ENCODE results near the gene CD52. TPM values are rescaled to one million over a fixed set of nuclear protein-coding genes. Genes with fewer than 3 reads are reported as not detected.

CD52 gene
- total and polyA plus RNA-seq, 10 donors: 206 to 3,726 (median 316) TPM

DNA sequence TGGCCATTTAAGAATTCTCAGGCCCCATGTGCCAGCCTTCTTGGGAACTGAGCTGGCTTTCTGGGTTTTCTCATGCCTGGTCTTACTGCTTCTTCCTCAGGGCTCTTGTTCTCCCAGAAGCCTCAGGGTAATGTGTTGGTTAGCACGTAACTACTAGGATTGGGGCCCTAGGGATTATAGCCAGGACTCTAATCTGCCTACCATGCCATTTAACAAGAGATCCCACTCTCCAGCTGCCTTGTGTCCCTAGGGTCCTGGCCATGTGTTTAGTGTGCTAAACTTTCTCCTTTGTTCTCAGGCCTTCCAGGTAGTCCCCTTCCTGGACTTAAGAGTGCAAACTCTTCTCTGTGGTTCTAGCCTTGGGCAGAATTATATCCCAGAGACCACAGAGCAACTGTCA is 40.0 kb upstream of the CD52 start:
- no peak overlapping the region for H3K4me3 ChIP-seq
- no peaks in the 10 kb centered on the region for H3K27me3 ChIP-seq (replicated peaks in 1 of 7)
- peak overlapping the region in 5 of 8 donors; percentile 94 to 99 (median 96) for H3K27ac ChIP-seq
- DNase-seq: no peak
- TF ChIP-seq CTCF (IDR thresholded peaks at IDR 0.05 in 8 of 11, conservative IDR thresholded peaks at IDR 0.05 in 3 of 11): no peak
- no peak for TF ChIP-seq POLR2AphosphoS5 (IDR thresholded peaks at IDR 0.05)
- no peak for TF ChIP-seq POLR2A (IDR thresholded peaks at IDR 0.05)
- intact Hi-C loops (cut with DNase I; ENCODE audit: low total_unique reads): no loop called here
- 76 to 100% (median 96%) methylated on average over 1 of the region's 1 CpG for WGBS, 5 donors
- no peaks in the 10 kb centered on the region for H3K9me3 ChIP-seq
- H3K4me1 ChIP-seq: peaks cover 51 to 83% (median 79%) of the 10 kb centered on the region in 6 donors
- peaks cover 0 to 47% (median 10%) of the 10 kb centered on the region in 6 donors for H3K36me3 ChIP-seq

DNA sequence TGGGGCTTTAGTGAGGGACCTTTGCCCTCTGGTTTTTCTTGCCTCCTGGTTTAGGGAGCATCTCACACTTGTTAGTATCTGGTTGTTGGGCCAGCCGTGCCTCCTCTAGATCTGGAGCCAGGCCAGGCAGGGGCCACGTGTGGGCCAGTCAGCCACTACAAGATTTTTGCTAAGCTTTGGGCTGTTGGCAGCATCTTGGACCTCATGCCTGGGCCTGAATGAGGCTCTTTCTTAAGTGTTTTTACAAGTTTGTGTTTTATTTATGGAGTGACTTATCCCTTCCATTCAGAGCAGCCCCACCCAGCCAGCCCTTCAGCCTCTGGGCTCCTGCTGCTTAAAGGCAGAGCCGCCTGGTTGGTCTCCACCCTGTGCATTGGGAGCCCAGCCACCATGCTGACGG is 39.5 kb upstream of the CD52 start:
- peaks cover 0 to 47% (median 11%) of the 10 kb centered on the region in 6 donors for H3K36me3 ChIP-seq
- peaks cover 51 to 88% (median 85%) of the 10 kb centered on the region in 6 donors for H3K4me1 ChIP-seq
- H3K4me3 ChIP-seq: peak overlapping the region in 1 of 8 donors; percentile 89
- peak overlapping the region; percentile 93 to 99 (median 96) for H3K27ac ChIP-seq
- no peak for DNase-seq
- TF ChIP-seq POLR2AphosphoS5 (IDR thresholded peaks at IDR 0.05) (no peak), CTCF (IDR thresholded peaks at IDR 0.05 in 8 of 11, conservative IDR thresholded peaks at IDR 0.05 in 3 of 11) (no peak)
- no peaks in the 10 kb centered on the region for H3K9me3 ChIP-seq
- intact Hi-C loops (cut with DNase I; ENCODE audit: low total_unique reads): no loop called here
- WGBS, 5 donors: 62 to 80% (median 69%) methylated on average over 4 of the region's 4 CpGs
- no peaks in the 10 kb centered on the region for H3K27me3 ChIP-seq (replicated peaks in 1 of 7)

DNA sequence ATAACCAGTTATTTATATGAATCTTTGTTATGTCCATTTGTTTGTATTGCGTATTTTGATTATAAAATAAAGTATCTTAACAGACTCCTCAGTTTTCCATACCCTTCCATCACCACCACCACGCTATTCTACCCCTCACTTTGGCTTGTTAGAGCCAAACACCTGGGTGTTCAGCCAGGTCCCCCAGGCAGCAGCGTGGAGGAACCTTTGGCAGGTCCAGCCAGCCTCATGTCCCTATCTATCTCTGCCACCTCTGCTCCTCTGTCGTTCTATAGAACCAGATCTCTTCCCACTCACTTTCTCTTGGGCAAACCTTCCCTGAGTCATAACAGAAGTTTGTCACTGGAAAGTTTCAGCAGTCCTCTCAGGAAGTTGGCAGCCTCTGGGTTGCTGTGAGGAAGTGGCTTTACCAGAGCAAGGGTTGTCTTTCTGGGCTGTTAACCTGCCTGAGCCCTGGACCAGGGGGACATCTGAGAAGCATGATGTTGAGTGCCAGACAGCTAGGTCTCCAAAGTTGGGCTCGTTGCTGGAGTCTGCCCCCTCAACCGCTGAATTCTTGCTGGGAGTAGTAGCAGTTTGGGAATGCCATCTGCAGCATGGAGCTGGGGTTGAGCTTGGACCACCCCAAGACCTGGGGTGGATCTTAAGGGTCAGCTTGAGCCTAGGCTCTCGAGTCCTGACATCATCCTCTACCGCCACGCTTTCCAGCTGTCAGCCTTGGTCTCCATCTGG is 38.9 kb upstream of the CD52 start:
- no peaks in the 10 kb centered on the region for H3K9me3 ChIP-seq
- WGBS, 5 donors: 37 to 54% (median 40%) methylated on average over 5 to 9 of the region's 9 CpGs
- no peak for DNase-seq
- TF ChIP-seq CTCF (IDR thresholded peaks at IDR 0.05 in 8 of 11, conservative IDR thresholded peaks at IDR 0.05 in 3 of 11) (no peak), POLR2AphosphoS5 (IDR thresholded peaks at IDR 0.05) (peak in 2 of 3 donors; percentile 2 to 72)
- intact Hi-C loops (cut with DNase I; ENCODE audit: low total_unique reads): no loop called here
- H3K4me3 ChIP-seq: peak overlapping the region; percentile 83 to 98 (median 93)
- peaks cover 52 to 94% (median 90%) of the 10 kb centered on the region in 6 donors for H3K4me1 ChIP-seq
- H3K36me3 ChIP-seq: peaks cover 0 to 52% (median 11%) of the 10 kb centered on the region in 6 donors
- peak overlapping the region; percentile 93 to 99 (median 96) for H3K27ac ChIP-seq
- no peaks in the 10 kb centered on the region for H3K27me3 ChIP-seq (replicated peaks in 1 of 7)

Measured in spleen (tissue), 11 donors.